Thyroid gland (tissue), 4 donors: ENCODE measurements around the gene CTDNEP1.

Experiments used
- POLR2A ChIP-seq, 2 donors: fragments of 450-650 bp; IDR thresholded peaks; one replicate each; pipeline ENCODE4 v1.6.1; 2017; ENCODE audit warnings: antibody characterized with exemption in 2 of 2, mild to moderate bottlenecking in 2 of 2, moderate library complexity in 1 of 2
- TF ChIP-seq, protein P1 (sequence below), 6 experiments: fragments of 200-600 bp in 3 of 6; fragments of 450-650 bp in 3 of 6; sonication (generic) in 3 of 6; IDR thresholded peaks; one replicate each; pipeline ENCODE4 v1.5.1; 2016 to 2019; ENCODE audit warnings: antibody characterized with exemption in 6 of 6, mild to moderate bottlenecking in 2 of 6, inconsistent platforms in 1 of 6, moderate library complexity in 1 of 6

DNA sequence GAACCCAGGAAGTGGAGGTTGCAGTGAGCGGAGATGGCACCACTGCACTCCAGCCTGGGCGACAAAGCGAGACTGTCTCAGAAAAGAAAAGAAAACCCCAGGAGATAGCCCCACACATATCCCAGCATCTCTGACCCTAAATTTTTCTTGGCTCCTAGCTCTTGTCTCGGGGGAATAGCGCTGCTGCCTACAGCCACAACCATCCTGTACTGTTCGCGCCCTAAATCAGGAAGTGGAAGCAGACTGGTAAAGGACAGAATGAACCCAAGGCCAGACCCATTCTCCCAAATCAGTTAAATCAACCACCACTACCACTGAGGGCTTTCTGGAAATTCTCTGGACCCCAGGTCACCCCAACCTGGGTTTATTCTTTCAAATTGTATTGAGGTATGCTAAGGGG lies 1.7 kb downstream of the CTDNEP1 start:
- TF ChIP-seq, protein P1, sequence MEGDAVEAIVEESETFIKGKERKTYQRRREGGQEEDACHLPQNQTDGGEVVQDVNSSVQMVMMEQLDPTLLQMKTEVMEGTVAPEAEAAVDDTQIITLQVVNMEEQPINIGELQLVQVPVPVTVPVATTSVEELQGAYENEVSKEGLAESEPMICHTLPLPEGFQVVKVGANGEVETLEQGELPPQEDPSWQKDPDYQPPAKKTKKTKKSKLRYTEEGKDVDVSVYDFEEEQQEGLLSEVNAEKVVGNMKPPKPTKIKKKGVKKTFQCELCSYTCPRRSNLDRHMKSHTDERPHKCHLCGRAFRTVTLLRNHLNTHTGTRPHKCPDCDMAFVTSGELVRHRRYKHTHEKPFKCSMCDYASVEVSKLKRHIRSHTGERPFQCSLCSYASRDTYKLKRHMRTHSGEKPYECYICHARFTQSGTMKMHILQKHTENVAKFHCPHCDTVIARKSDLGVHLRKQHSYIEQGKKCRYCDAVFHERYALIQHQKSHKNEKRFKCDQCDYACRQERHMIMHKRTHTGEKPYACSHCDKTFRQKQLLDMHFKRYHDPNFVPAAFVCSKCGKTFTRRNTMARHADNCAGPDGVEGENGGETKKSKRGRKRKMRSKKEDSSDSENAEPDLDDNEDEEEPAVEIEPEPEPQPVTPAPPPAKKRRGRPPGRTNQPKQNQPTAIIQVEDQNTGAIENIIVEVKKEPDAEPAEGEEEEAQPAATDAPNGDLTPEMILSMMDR (IDR thresholded peaks at IDR 0.05), result no peak
- TF ChIP-seq POLR2A (IDR thresholded peaks at IDR 0.05), result no peak
